ENCODE results near the gene MCAM.

- TF ChIP-seq EZH2 (IDR thresholded peaks at IDR 0.05; ENCODE audit: borderline replicate concordance, low read depth, low read length, severe bottlenecking) (no peak), CTCF (IDR thresholded peaks at IDR 0.05; ENCODE audit: borderline replicate concordance, extremely low read depth, low read length, poor library complexity, severe bottlenecking) (no peak)
These were observed 6.1 kb upstream of the MCAM start for GRCh38 chr11:119322921-119323531.
